ENCODE data around the gene RTKN.

DNA sequence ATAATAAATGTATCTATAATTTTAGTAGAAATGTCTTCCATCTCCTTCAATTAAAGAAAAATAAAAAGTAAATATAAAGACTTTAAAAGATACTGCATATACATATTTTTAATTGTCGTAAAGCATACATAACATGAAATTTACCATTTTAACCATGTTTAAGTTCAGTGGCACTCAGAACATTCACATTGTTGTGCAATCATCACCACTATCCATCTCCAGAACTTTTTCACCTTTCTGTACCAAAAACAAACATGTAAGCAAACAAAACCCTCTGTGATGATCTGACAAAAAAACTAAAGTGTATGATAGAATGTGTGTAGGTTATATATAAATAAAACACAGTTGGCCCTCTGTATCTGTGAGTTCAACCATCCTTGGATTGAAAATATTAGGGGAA is 48.2 kb downstream of the RTKN start:
- TF ChIP-seq POLR2A (IDR thresholded peaks at IDR 0.05) = no peak
- TF ChIP-seq, protein P1, sequence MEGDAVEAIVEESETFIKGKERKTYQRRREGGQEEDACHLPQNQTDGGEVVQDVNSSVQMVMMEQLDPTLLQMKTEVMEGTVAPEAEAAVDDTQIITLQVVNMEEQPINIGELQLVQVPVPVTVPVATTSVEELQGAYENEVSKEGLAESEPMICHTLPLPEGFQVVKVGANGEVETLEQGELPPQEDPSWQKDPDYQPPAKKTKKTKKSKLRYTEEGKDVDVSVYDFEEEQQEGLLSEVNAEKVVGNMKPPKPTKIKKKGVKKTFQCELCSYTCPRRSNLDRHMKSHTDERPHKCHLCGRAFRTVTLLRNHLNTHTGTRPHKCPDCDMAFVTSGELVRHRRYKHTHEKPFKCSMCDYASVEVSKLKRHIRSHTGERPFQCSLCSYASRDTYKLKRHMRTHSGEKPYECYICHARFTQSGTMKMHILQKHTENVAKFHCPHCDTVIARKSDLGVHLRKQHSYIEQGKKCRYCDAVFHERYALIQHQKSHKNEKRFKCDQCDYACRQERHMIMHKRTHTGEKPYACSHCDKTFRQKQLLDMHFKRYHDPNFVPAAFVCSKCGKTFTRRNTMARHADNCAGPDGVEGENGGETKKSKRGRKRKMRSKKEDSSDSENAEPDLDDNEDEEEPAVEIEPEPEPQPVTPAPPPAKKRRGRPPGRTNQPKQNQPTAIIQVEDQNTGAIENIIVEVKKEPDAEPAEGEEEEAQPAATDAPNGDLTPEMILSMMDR (IDR thresholded peaks at IDR 0.05 in 4 of 5, conservative IDR thresholded peaks at IDR 0.05 in 1 of 5) = no peak
